Astrocyte of the spinal cord (primary cell): ENCODE results near the gene CLDN18.

Experiments
- DNase-seq: peaks from one replicate; pipeline ENCODE4 v3.0.0; 2011; ENCODE audit warnings: low read depth, low spot score
- H3K4me3 ChIP-seq: 2 replicates; pipeline ENCODE4 v1.5.1; 2011; ENCODE audit warnings: low read depth, mild to moderate bottlenecking, low read length, moderate library complexity
- CTCF ChIP-seq: IDR thresholded peaks from 2 replicates; pipeline ENCODE4 v1.5.1; 2012; ENCODE audit warnings: low read depth, mild to moderate bottlenecking, low read length, inconsistent platforms
- in situ Hi-C: cut with HindIII; loops from 2 replicates; pipeline ENCODE4 v1.10.0; 2017; ENCODE audit warnings: low sequenced_read_pairs

Gene CLDN18

GRCh38 chr3:138009476-138010272 lies at the start of gene CLDN18:
TSS of gene CLDN18 (plus strand) at chr3:138010165. CDS start at chr3:138010226, 61 bp downstream.
- TF ChIP-seq CTCF = no peak
- no peak within 1 kb of the TSS for H3K4me3 ChIP-seq
- DNase-seq = peak; percentile 1
- in situ Hi-C loops = no loop called here

- TF ChIP-seq CTCF = no peak
- no peak overlapping the region for H3K4me3 ChIP-seq
- in situ Hi-C loops = no loop called here
- no peak for DNase-seq
These were observed 47.7 kb upstream of the CLDN18 start for GRCh38 chr3:137962251-137962650.

- TF ChIP-seq CTCF = no peak
- no peak for DNase-seq
- no peak overlapping the region for H3K4me3 ChIP-seq
- in situ Hi-C loops = no loop called here
These were observed 46.5 kb upstream of the CLDN18 start for GRCh38 chr3:137963463-137963862.

GRCh38 chr3:137970914-137971831 lies 38.8 kb upstream of the CLDN18 start:
- in situ Hi-C loops = no loop called here
- peak; percentile 94 for TF ChIP-seq CTCF
- peak; percentile 64 for DNase-seq

GRCh38 chr3:137972396-137972795 lies 37.6 kb upstream of the CLDN18 start:
- in situ Hi-C loops = no loop called here
- H3K4me3 ChIP-seq = no peak overlapping the region
- no peak for TF ChIP-seq CTCF
- no peak for DNase-seq

More at GRCh38 chr3:137970914-137971831, 38.8 kb upstream of the CLDN18 start:
- no peak overlapping the region for H3K4me3 ChIP-seq

GRCh38 chr3:137978328-137978727 lies 31.6 kb upstream of the CLDN18 start:
- H3K4me3 ChIP-seq = no peak overlapping the region
- in situ Hi-C loops = no loop called here
- no peak for DNase-seq
- no peak for TF ChIP-seq CTCF
